ENCODE results near the gene SLC37A4. TPM values are rescaled to one million over a fixed set of nuclear protein-coding genes. Genes with fewer than 3 reads are reported as not detected.
A peak's percentile ranks its signal among the peaks of the same experiment; 100 is the strongest.

SLC37A4 gene
- total RNA-seq, 1 experiment from 2014 or later: 54.5 TPM

GRCh38 chr11:119056421-119056999, 25.8 kb upstream of the SLC37A4 start (continued):
- TF ChIP-seq OVOL2 (CRISPR knock-in tag; IDR thresholded peaks at IDR 0.05; ENCODE audit: borderline replicate concordance) (no peak), GTF2I (CRISPR knock-in tag; conservative IDR thresholded peaks at IDR 0.05) (no peak), NR2C2 (CRISPR knock-in tag; IDR thresholded peaks at IDR 0.05) (no peak), ARID4B (CRISPR knock-in tag; IDR thresholded peaks at IDR 0.05; ENCODE audit: borderline replicate concordance) (peak; percentile 64; the same call in 1 of the 2 replicates), NFYB (CRISPR knock-in tag; conservative IDR thresholded peaks at IDR 0.05; ENCODE audit: low read depth) (no peak), MXD4 (CRISPR knock-in tag; IDR thresholded peaks at IDR 0.05; ENCODE audit: borderline replicate concordance) (no peak), ZNF512 (CRISPR knock-in tag; IDR thresholded peaks at IDR 0.05; ENCODE audit: borderline replicate concordance) (no peak), KAT7 (CRISPR knock-in tag; IDR thresholded peaks at IDR 0.05; ENCODE audit: borderline replicate concordance) (no peak), ZNF425 (CRISPR knock-in tag; conservative IDR thresholded peaks at IDR 0.05) (no peak), TP53 (CRISPR knock-in tag; IDR thresholded peaks at IDR 0.05) (no peak), ATF6 (CRISPR knock-in tag; IDR thresholded peaks at IDR 0.05) (no peak), ZNF671 (CRISPR knock-in tag; IDR thresholded peaks at IDR 0.05) (no peak), EMX1 (CRISPR knock-in tag; IDR thresholded peaks at IDR 0.05) (no peak), ETV6 (CRISPR knock-in tag; IDR thresholded peaks at IDR 0.05) (no peak; the same call in 1 of the 2 replicates), JAZF1 (CRISPR knock-in tag; IDR thresholded peaks at IDR 0.05) (no peak), ZNF219 (CRISPR knock-in tag; IDR thresholded peaks at IDR 0.05; ENCODE audit: borderline replicate concordance) (no peak), HMGA2 (CRISPR knock-in tag; IDR thresholded peaks at IDR 0.05) (no peak), CREB1 (CRISPR knock-in tag; IDR thresholded peaks at IDR 0.05) (no peak), ZNF423 (CRISPR knock-in tag; IDR thresholded peaks at IDR 0.05) (peak; percentile 37; the same call in 1 of the 2 replicates), NFE2L1 (CRISPR knock-in tag; IDR thresholded peaks at IDR 0.05) (no peak)
- TF ChIP-seq, protein P1, sequence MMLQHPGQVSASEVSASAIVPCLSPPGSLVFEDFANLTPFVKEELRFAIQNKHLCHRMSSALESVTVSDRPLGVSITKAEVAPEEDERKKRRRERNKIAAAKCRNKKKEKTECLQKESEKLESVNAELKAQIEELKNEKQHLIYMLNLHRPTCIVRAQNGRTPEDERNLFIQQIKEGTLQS (CRISPR knock-in tag; conservative IDR thresholded peaks at IDR 0.05): no peak
- TF ChIP-seq, protein P2, sequence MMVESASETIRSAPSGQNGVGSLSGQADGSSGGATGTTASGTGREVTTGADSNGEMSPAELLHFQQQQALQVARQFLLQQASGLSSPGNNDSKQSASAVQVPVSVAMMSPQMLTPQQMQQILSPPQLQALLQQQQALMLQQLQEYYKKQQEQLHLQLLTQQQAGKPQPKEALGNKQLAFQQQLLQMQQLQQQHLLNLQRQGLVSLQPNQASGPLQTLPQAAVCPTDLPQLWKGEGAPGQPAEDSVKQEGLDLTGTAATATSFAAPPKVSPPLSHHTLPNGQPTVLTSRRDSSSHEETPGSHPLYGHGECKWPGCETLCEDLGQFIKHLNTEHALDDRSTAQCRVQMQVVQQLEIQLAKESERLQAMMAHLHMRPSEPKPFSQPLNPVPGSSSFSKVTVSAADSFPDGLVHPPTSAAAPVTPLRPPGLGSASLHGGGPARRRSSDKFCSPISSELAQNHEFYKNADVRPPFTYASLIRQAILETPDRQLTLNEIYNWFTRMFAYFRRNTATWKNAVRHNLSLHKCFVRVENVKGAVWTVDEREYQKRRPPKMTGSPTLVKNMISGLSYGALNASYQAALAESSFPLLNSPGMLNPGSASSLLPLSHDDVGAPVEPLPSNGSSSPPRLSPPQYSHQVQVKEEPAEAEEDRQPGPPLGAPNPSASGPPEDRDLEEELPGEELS (CRISPR knock-in tag; IDR thresholded peaks at IDR 0.05): 0 out of 2 replicates have a peak, but pooled peaks have one; percentile 8
- TF ChIP-seq, protein P3, sequence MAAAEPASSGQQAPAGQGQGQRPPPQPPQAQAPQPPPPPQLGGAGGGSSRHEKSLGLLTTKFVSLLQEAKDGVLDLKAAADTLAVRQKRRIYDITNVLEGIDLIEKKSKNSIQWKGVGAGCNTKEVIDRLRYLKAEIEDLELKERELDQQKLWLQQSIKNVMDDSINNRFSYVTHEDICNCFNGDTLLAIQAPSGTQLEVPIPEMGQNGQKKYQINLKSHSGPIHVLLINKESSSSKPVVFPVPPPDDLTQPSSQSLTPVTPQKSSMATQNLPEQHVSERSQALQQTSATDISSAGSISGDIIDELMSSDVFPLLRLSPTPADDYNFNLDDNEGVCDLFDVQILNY (CRISPR knock-in tag; IDR thresholded peaks at IDR 0.05): 0 out of 2 replicates have a peak, but pooled peaks have one; percentile 48
- TF ChIP-seq, protein P4, sequence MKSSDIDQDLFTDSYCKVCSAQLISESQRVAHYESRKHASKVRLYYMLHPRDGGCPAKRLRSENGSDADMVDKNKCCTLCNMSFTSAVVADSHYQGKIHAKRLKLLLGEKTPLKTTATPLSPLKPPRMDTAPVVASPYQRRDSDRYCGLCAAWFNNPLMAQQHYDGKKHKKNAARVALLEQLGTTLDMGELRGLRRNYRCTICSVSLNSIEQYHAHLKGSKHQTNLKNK (CRISPR knock-in tag; IDR thresholded peaks at IDR 0.05): no peak
